Activated naive CD8-positive, alpha-beta T cell (primary cell): ENCODE results near the gene ZNF615.
"Not testable (repeated sequence)": the region's sequence is repeated elsewhere in the genome, so short reads cannot be mapped to it uniquely, and the experiment has no call there.

Experiments
- H3K27ac Mint-ChIP-seq: one replicate; pipeline ENCODE4 v1.8.0; 2021; ENCODE audit warnings: mixed read lengths
- H3K27me3 Mint-ChIP-seq: one replicate; pipeline ENCODE4 v1.8.0; 2021; ENCODE audit warnings: mixed read lengths
- H3K36me3 Mint-ChIP-seq: one replicate; pipeline ENCODE4 v1.8.0; 2021; ENCODE audit warnings: mixed read lengths
- H3K4me1 Mint-ChIP-seq: one replicate; pipeline ENCODE4 v1.8.0; 2021; ENCODE audit warnings: low read depth, mixed read lengths
- H3K4me3 Mint-ChIP-seq: one replicate; pipeline ENCODE4 v1.8.0; 2021; ENCODE audit warnings: mild to moderate bottlenecking, mixed read lengths
- H3K9me3 Mint-ChIP-seq: one replicate; pipeline ENCODE4 v1.8.0; 2021; ENCODE audit warnings: low read depth, mixed read lengths

The ZNF615 gene

GRCh38 chr19:52007451-52007805 is 583 bp downstream of the ZNF615 start:
- H3K4me1 Mint-ChIP-seq = peaks cover 17% of the 10 kb centered on the region
- peaks cover 12% of the 10 kb centered on the region for H3K9me3 Mint-ChIP-seq
- H3K4me3 Mint-ChIP-seq = peak overlapping the region; percentile 96
- H3K27me3 Mint-ChIP-seq = no peaks in the 10 kb centered on the region
- peaks cover 35% of the 10 kb centered on the region for H3K36me3 Mint-ChIP-seq
- peak overlapping the region; percentile 97 for H3K27ac Mint-ChIP-seq

- no peaks in the 10 kb centered on the region for H3K4me1 Mint-ChIP-seq
- no peak overlapping the region for H3K27ac Mint-ChIP-seq
- no peaks in the 10 kb centered on the region for H3K27me3 Mint-ChIP-seq
- H3K4me3 Mint-ChIP-seq = no peak overlapping the region
- peaks cover 39% of the 10 kb centered on the region for H3K9me3 Mint-ChIP-seq
- peaks cover 61% of the 10 kb centered on the region for H3K36me3 Mint-ChIP-seq
These were observed 13.9 kb downstream of the ZNF615 start for GRCh38 chr19:51994048-51994644.

GRCh38 chr19:51993422-51993821 is 14.6 kb downstream of the ZNF615 start:
- Mint-ChIP-seq H3K4me3 (no peak overlapping the region), H3K4me1 (no peaks in the 10 kb centered on the region), H3K36me3 (peaks cover 59% of the 10 kb centered on the region), H3K9me3 (peaks cover 40% of the 10 kb centered on the region), H3K27me3 (no peaks in the 10 kb centered on the region), H3K27ac (no peak overlapping the region)

GRCh38 chr19:51986309-51987291 is 21.4 kb downstream of the ZNF615 start, which contains the start of gene ZNF350:
ZNF350 (minus strand) TSS chr19:51986840; CDS start chr19:51974360, 12,480 bp downstream.
- peak within 1 kb of the TSS; percentile 99 for H3K27ac Mint-ChIP-seq
- peaks cover 45% of the 10 kb centered on the region for H3K36me3 Mint-ChIP-seq
- H3K4me1 Mint-ChIP-seq = peaks cover 15% of the 10 kb centered on the region
- H3K4me3 Mint-ChIP-seq = peak within 1 kb of the TSS; percentile 100
- H3K9me3 Mint-ChIP-seq = peaks cover 23% of the 10 kb centered on the region
- H3K27me3 Mint-ChIP-seq = no peaks in the 10 kb centered on the region

GRCh38 chr19:51983361-51983760 is 24.6 kb downstream of the ZNF615 start:
- Mint-ChIP-seq H3K9me3 (peaks cover 28% of the 10 kb centered on the region), H3K27ac (no peak overlapping the region), H3K36me3 (peaks cover 63% of the 10 kb centered on the region), H3K4me3 (no peak overlapping the region), H3K27me3 (no peaks in the 10 kb centered on the region), H3K4me1 (peaks cover 15% of the 10 kb centered on the region)

GRCh38 chr19:51980926-51981325 is 27.1 kb downstream of the ZNF615 start:
- Mint-ChIP-seq H3K9me3 (peaks cover 33% of the 10 kb centered on the region), H3K36me3 (peaks cover 71% of the 10 kb centered on the region)
- H3K4me3 Mint-ChIP-seq, H3K4me1 Mint-ChIP-seq, H3K27me3 Mint-ChIP-seq, H3K27ac Mint-ChIP-seq: not testable (repeated sequence)

- H3K4me1 Mint-ChIP-seq = peaks cover 2% of the 10 kb centered on the region
- peaks cover 33% of the 10 kb centered on the region for H3K9me3 Mint-ChIP-seq
- no peaks in the 10 kb centered on the region for H3K27me3 Mint-ChIP-seq
- H3K27ac Mint-ChIP-seq = no peak overlapping the region
- peaks cover 69% of the 10 kb centered on the region for H3K36me3 Mint-ChIP-seq
- H3K4me3 Mint-ChIP-seq = no peak overlapping the region
These were observed 27.8 kb downstream of the ZNF615 start for GRCh38 chr19:51980116-51980736.

- Mint-ChIP-seq H3K27ac (no peak overlapping the region), H3K4me1 (no peaks in the 10 kb centered on the region), H3K36me3 (peaks cover 73% of the 10 kb centered on the region), H3K9me3 (peaks cover 41% of the 10 kb centered on the region), H3K4me3 (no peak overlapping the region), H3K27me3 (no peaks in the 10 kb centered on the region)
These were observed 29.1 kb downstream of the ZNF615 start for GRCh38 chr19:51978882-51979281.

- no peaks in the 10 kb centered on the region for H3K4me1 Mint-ChIP-seq
- H3K27ac Mint-ChIP-seq = no peak overlapping the region
- H3K27me3 Mint-ChIP-seq = no peaks in the 10 kb centered on the region
- peaks cover 72% of the 10 kb centered on the region for H3K36me3 Mint-ChIP-seq
- H3K4me3 Mint-ChIP-seq = no peak overlapping the region
- H3K9me3 Mint-ChIP-seq = peaks cover 37% of the 10 kb centered on the region
These were observed 30.7 kb downstream of the ZNF615 start for GRCh38 chr19:51977346-51977745.

GRCh38 chr19:51976852-51977251 is 31.2 kb downstream of the ZNF615 start:
- Mint-ChIP-seq H3K36me3 (peaks cover 73% of the 10 kb centered on the region), H3K27ac (no peak overlapping the region), H3K9me3 (peaks cover 37% of the 10 kb centered on the region), H3K27me3 (no peaks in the 10 kb centered on the region), H3K4me3 (no peak overlapping the region), H3K4me1 (no peaks in the 10 kb centered on the region)

- H3K36me3 Mint-ChIP-seq = peaks cover 74% of the 10 kb centered on the region
- not testable (repeated sequence) for H3K27ac Mint-ChIP-seq, H3K27me3 Mint-ChIP-seq, H3K4me1 Mint-ChIP-seq, H3K4me3 Mint-ChIP-seq
- H3K9me3 Mint-ChIP-seq = peaks cover 32% of the 10 kb centered on the region
These were observed 32.2 kb downstream of the ZNF615 start for GRCh38 chr19:51975787-51976186.

GRCh38 chr19:51971624-51972023 is 36.4 kb downstream of the ZNF615 start:
- peaks cover 19% of the 10 kb centered on the region for H3K9me3 Mint-ChIP-seq
- H3K4me3 Mint-ChIP-seq = no peak overlapping the region
- no peaks in the 10 kb centered on the region for H3K4me1 Mint-ChIP-seq
- no peak overlapping the region for H3K27ac Mint-ChIP-seq
- H3K27me3 Mint-ChIP-seq = no peaks in the 10 kb centered on the region
- peaks cover 70% of the 10 kb centered on the region for H3K36me3 Mint-ChIP-seq

- H3K36me3 Mint-ChIP-seq = peaks cover 68% of the 10 kb centered on the region
- peaks cover 19% of the 10 kb centered on the region for H3K9me3 Mint-ChIP-seq
- no peak overlapping the region for H3K4me3 Mint-ChIP-seq
- no peaks in the 10 kb centered on the region for H3K27me3 Mint-ChIP-seq
- no peaks in the 10 kb centered on the region for H3K4me1 Mint-ChIP-seq
- no peak overlapping the region for H3K27ac Mint-ChIP-seq
These were observed 37.3 kb downstream of the ZNF615 start for GRCh38 chr19:51970718-51971117.

- Mint-ChIP-seq H3K27me3 (no peaks in the 10 kb centered on the region), H3K27ac (no peak overlapping the region), H3K9me3 (peaks cover 30% of the 10 kb centered on the region), H3K36me3 (peaks cover 62% of the 10 kb centered on the region), H3K4me3 (no peak overlapping the region), H3K4me1 (no peaks in the 10 kb centered on the region)
These were observed 42.4 kb downstream of the ZNF615 start for GRCh38 chr19:51965583-51965982.

GRCh38 chr19:51960621-51961233 is 47.3 kb downstream of the ZNF615 start:
- Mint-ChIP-seq H3K36me3 (peaks cover 52% of the 10 kb centered on the region), H3K9me3 (peaks cover 54% of the 10 kb centered on the region)
- H3K27me3 Mint-ChIP-seq, H3K4me3 Mint-ChIP-seq, H3K4me1 Mint-ChIP-seq, H3K27ac Mint-ChIP-seq: not testable (repeated sequence)
